HG03066 (cell line): ENCODE measurements around the gene KCNH1.

ENCODE experiments used
- ATAC-seq: cut with Tn5 transposase; IDR thresholded peaks from one replicate; pipeline ENCODE4 v1.9.1; 2021; ENCODE audit warnings: low read depth; ENCODE audit not compliant: unreplicated experiment

The KCNH1 gene

GRCh38 chr1:210771131-210771530 is 362.8 kb downstream of the KCNH1 start:
- no peak for ATAC-seq

GRCh38 chr1:210770396-210770984 is 363.5 kb downstream of the KCNH1 start:
- no peak for ATAC-seq

- ATAC-seq, result no peak
These were observed 364.5 kb downstream of the KCNH1 start for GRCh38 chr1:210769473-210769872.

- ATAC-seq, result no peak
These were observed 369.4 kb downstream of the KCNH1 start for GRCh38 chr1:210764536-210764935.

- no peak for ATAC-seq
These were observed 375.2 kb downstream of the KCNH1 start for GRCh38 chr1:210758761-210759160.

GRCh38 chr1:210758261-210758660 is 375.7 kb downstream of the KCNH1 start:
- no peak for ATAC-seq

GRCh38 chr1:210757677-210758076 is 376.3 kb downstream of the KCNH1 start:
- no peak for ATAC-seq

GRCh38 chr1:210755991-210756659 is 377.8 kb downstream of the KCNH1 start:
- no peak for ATAC-seq

GRCh38 chr1:210754878-210755665 is 378.9 kb downstream of the KCNH1 start:
- ATAC-seq, result no peak

GRCh38 chr1:210751911-210752310 is 382.0 kb downstream of the KCNH1 start:
- no peak for ATAC-seq

- ATAC-seq, result no peak
These were observed 383.5 kb downstream of the KCNH1 start for GRCh38 chr1:210750468-210750867.

GRCh38 chr1:210748796-210749195 is 385.2 kb downstream of the KCNH1 start:
- no peak for ATAC-seq

GRCh38 chr1:210747890-210748289 is 386.1 kb downstream of the KCNH1 start:
- ATAC-seq, result no peak

GRCh38 chr1:210747112-210747511 is 386.8 kb downstream of the KCNH1 start:
- ATAC-seq, result no peak

GRCh38 chr1:210746024-210746731 is 387.8 kb downstream of the KCNH1 start:
- no peak for ATAC-seq

GRCh38 chr1:210743038-210743437 is 390.9 kb downstream of the KCNH1 start:
- ATAC-seq, result no peak

- no peak for ATAC-seq
These were observed 392.4 kb downstream of the KCNH1 start for GRCh38 chr1:210741564-210741963.

- no peak for ATAC-seq
These were observed 394.3 kb downstream of the KCNH1 start for GRCh38 chr1:210739627-210740026.

GRCh38 chr1:210738256-210738655 is 395.7 kb downstream of the KCNH1 start:
- ATAC-seq, result no peak

GRCh38 chr1:210736713-210737112 is 397.2 kb downstream of the KCNH1 start:
- ATAC-seq, result no peak

GRCh38 chr1:210731597-210731996 is 402.4 kb downstream of the KCNH1 start:
- no peak for ATAC-seq
